ENCODE results near the gene LRR1. TPM values are rescaled to one million over a fixed set of nuclear protein-coding genes. Genes with fewer than 3 reads are reported as not detected.

LRR1 gene
- total RNA-seq, 4 donors from 2014 or later, result 5.2 to 8.9 (median 6.9) TPM

- DNase-seq, result no peak
- 95 to 96% methylated on average over 3 of the region's 3 CpGs for WGBS, 2 donors
- H3K27me3 ChIP-seq, result no peaks in the 10 kb centered on the region
- TF ChIP-seq POLR2A (IDR thresholded peaks at IDR 0.05) (no peak), CTCF (IDR thresholded peaks at IDR 0.05) (no peak)
- no peak overlapping the region for H3K4me3 ChIP-seq (replicated peaks in 1 of 3)
- H3K9me3 ChIP-seq, result no peaks in the 10 kb centered on the region
- H3K36me3 ChIP-seq, result no peaks in the 10 kb centered on the region
- no peak overlapping the region for H3K27ac ChIP-seq
- H3K4me1 ChIP-seq, result no peaks in the 10 kb centered on the region
- intact Hi-C loops (cut with DNase I), result no loop called here
Observed at GRCh38 chr14:49569281-49569680, 29.5 kb upstream of the LRR1 start.

- intact Hi-C loops (cut with DNase I), result no loop called here
- Histone ChIP-seq H3K36me3 (peaks cover 0 to 10% of the 10 kb centered on the region in 2 donors), H3K4me1 (no peaks in the 10 kb centered on the region), H3K9me3 (no peaks in the 10 kb centered on the region), H3K4me3 (replicated peaks in 1 of 3) (no peak overlapping the region), H3K27me3 (no peaks in the 10 kb centered on the region), H3K27ac (no peak overlapping the region)
- TF ChIP-seq CTCF (IDR thresholded peaks at IDR 0.05), result no peak
- no peak for TF ChIP-seq POLR2A (IDR thresholded peaks at IDR 0.05)
- 91 to 92% methylated on average over 5 of the region's 5 CpGs for WGBS, 2 donors
- DNase-seq, result no peak
Observed at GRCh38 chr14:49574038-49574437, 24.7 kb upstream of the LRR1 start.

GRCh38 chr14:49578141-49578540 lies 20.6 kb upstream of the LRR1 start:
- Histone ChIP-seq H3K4me3 (replicated peaks in 1 of 3) (no peak overlapping the region), H3K27ac (no peak overlapping the region), H3K9me3 (no peaks in the 10 kb centered on the region), H3K36me3 (peaks cover 0 to 19% of the 10 kb centered on the region in 2 donors), H3K27me3 (no peaks in the 10 kb centered on the region), H3K4me1 (no peaks in the 10 kb centered on the region)
- no peak for DNase-seq
- TF ChIP-seq POLR2A (IDR thresholded peaks at IDR 0.05) (no peak), CTCF (IDR thresholded peaks at IDR 0.05) (no peak)
- WGBS, 2 donors, result 98 to 100% methylated on average over 1 of the region's 1 CpG
- intact Hi-C loops (cut with DNase I), result no loop called here

GRCh38 chr14:49579841-49580240 lies 18.9 kb upstream of the LRR1 start:
- H3K4me3 ChIP-seq (replicated peaks in 1 of 3), result no peak overlapping the region
- no peaks in the 10 kb centered on the region for H3K9me3 ChIP-seq
- no peaks in the 10 kb centered on the region for H3K27me3 ChIP-seq
- H3K27ac ChIP-seq, result no peak overlapping the region
- intact Hi-C loops (cut with DNase I), result no loop called here
- no peak for TF ChIP-seq POLR2A (IDR thresholded peaks at IDR 0.05)
- peaks cover 9 to 12% of the 10 kb centered on the region in 2 donors for H3K4me1 ChIP-seq
- H3K36me3 ChIP-seq, result peaks cover 8 to 27% of the 10 kb centered on the region in 2 donors
- 92% methylated on average over 2 of the region's 2 CpGs for WGBS, 2 donors
- DNase-seq, result no peak

- DNase-seq, result no peak
- H3K4me3 ChIP-seq (replicated peaks in 1 of 3), result no peak overlapping the region
- H3K36me3 ChIP-seq, result peaks cover 8 to 24% of the 10 kb centered on the region in 2 donors
- peaks cover 13 to 15% of the 10 kb centered on the region in 2 donors for H3K4me1 ChIP-seq
- intact Hi-C loops (cut with DNase I), result no loop called here
- H3K27me3 ChIP-seq, result no peaks in the 10 kb centered on the region
- H3K9me3 ChIP-seq, result no peaks in the 10 kb centered on the region
- no peak overlapping the region for H3K27ac ChIP-seq
- 74 to 77% methylated on average over 9 of the region's 9 CpGs for WGBS, 2 donors
- TF ChIP-seq CTCF (IDR thresholded peaks at IDR 0.05) (no peak), POLR2A (IDR thresholded peaks at IDR 0.05) (no peak)
Observed at GRCh38 chr14:49581209-49582112, 17.3 kb upstream of the LRR1 start.

Measured in thyroid gland (tissue), 4 donors.